Muscle of leg (tissue), 11 donors: ENCODE data around the gene C10orf71. TPM values are rescaled to one million over a fixed set of nuclear protein-coding genes. Genes with fewer than 3 reads are reported as not detected.
A peak's percentile ranks its signal among the peaks of the same experiment; 100 is the strongest.

Experiments used
- DNase-seq: peaks from one replicate; pipeline ENCODE4 v3.0.0; 2013
- H3K27ac ChIP-seq: one replicate; pipeline ENCODE4 v1.5.1; 2013; ENCODE audit warnings: mild to moderate bottlenecking, low read length, control low read depth
- H3K27me3 ChIP-seq: one replicate; pipeline ENCODE4 v1.6.1; 2013; ENCODE audit warnings: low read length; ENCODE audit not compliant: control insufficient read depth, insufficient read depth
- H3K36me3 ChIP-seq: one replicate; pipeline ENCODE4 v1.6.1; 2013; ENCODE audit warnings: low read length; ENCODE audit not compliant: control insufficient read depth, insufficient read depth
- H3K4me1 ChIP-seq: one replicate; pipeline ENCODE4 v1.6.1; 2013; ENCODE audit warnings: low read length; ENCODE audit not compliant: control insufficient read depth, insufficient read depth
- H3K4me3 ChIP-seq: one replicate; pipeline ENCODE4 v1.5.1; 2013; ENCODE audit warnings: low read length, control low read depth
- H3K9me3 ChIP-seq: replicated peaks from 2 replicates; pipeline ENCODE4 v1.6.1; 2013; ENCODE audit warnings: low read depth, low read length; ENCODE audit not compliant: control insufficient read depth
- WGBS: methylation state at CpG from one replicate; pipeline ENCODE4 v1.1.5; 2013; ENCODE audit warnings: missing lambda C conversion rate; ENCODE audit not compliant: insufficient coverage; 5-methylcytosine and 5-hydroxymethylcytosine counted together
- polyA plus RNA-seq, 8 donors: library from polyadenylated mRNA; unstranded; fragments of 120-200 nt; gene quantifications; one replicate each; pipeline versions ENCODE4 v1.2.1 to v1.2.3, GENCODE V29; 2013; ENCODE audit warnings: inconsistent platforms in 1 of 8, low replicate concordance in 1 of 8; ENCODE audit not compliant: insufficient read length in 8 of 8, insufficient read depth in 1 of 8
- total RNA-seq: library from RNA; stranded (reverse); fragments of 120-200 nt; gene quantifications from one replicate; pipeline ENCODE4 v1.2.4, GENCODE V29; 2013

C10orf71 gene
- total and polyA plus RNA-seq, 9 donors = 10.8 to 26.6 (median 20.9) TPM

GRCh38 chr10:49273082-49273465 is 25.9 kb upstream of the C10orf71 start:
- Histone ChIP-seq H3K36me3 (no peaks in the 10 kb centered on the region), H3K27ac (peak overlapping the region; percentile 90), H3K4me3 (no peak overlapping the region), H3K9me3 (no peaks in the 10 kb centered on the region), H3K27me3 (no peaks in the 10 kb centered on the region), H3K4me1 (peaks cover 42% of the 10 kb centered on the region)
- DNase-seq = peak; percentile 32
- 100% methylated on average over 1 of the region's 1 CpG for WGBS

GRCh38 chr10:49273626-49274025 is 25.3 kb upstream of the C10orf71 start:
- H3K27ac ChIP-seq = peak overlapping the region; percentile 90
- WGBS = 86% methylated on average over 8 of the region's 8 CpGs
- H3K4me1 ChIP-seq = peaks cover 47% of the 10 kb centered on the region

GRCh38 chr10:49274886-49275285 is 24.1 kb upstream of the C10orf71 start:
- Histone ChIP-seq H3K4me3 (no peak overlapping the region), H3K27ac (no peak overlapping the region), H3K36me3 (no peaks in the 10 kb centered on the region), H3K4me1 (peaks cover 60% of the 10 kb centered on the region), H3K27me3 (no peaks in the 10 kb centered on the region), H3K9me3 (no peaks in the 10 kb centered on the region)
- 67% methylated on average over 1 of the region's 6 CpGs for WGBS
- no peak for DNase-seq

More at GRCh38 chr10:49273626-49274025, 25.3 kb upstream of the C10orf71 start:
- Histone ChIP-seq H3K9me3 (no peaks in the 10 kb centered on the region), H3K4me3 (no peak overlapping the region), H3K36me3 (no peaks in the 10 kb centered on the region), H3K27me3 (no peaks in the 10 kb centered on the region)
- no peak for DNase-seq

- Histone ChIP-seq H3K27me3 (no peaks in the 10 kb centered on the region), H3K36me3 (no peaks in the 10 kb centered on the region), H3K4me3 (no peak overlapping the region), H3K4me1 (peaks cover 53% of the 10 kb centered on the region), H3K9me3 (no peaks in the 10 kb centered on the region), H3K27ac (no peak overlapping the region)
- no peak for DNase-seq
- 100% methylated on average over 1 of the region's 4 CpGs for WGBS
These were observed 23.1 kb upstream of the C10orf71 start for GRCh38 chr10:49275896-49276295.

GRCh38 chr10:49276596-49276995 is 22.4 kb upstream of the C10orf71 start:
- no peak for DNase-seq
- Histone ChIP-seq H3K4me3 (no peak overlapping the region), H3K27ac (no peak overlapping the region), H3K4me1 (peaks cover 46% of the 10 kb centered on the region), H3K9me3 (no peaks in the 10 kb centered on the region), H3K36me3 (no peaks in the 10 kb centered on the region), H3K27me3 (no peaks in the 10 kb centered on the region)
- WGBS = 100% methylated on average over 1 of the region's 4 CpGs

GRCh38 chr10:49277973-49278372 is 21.0 kb upstream of the C10orf71 start:
- Histone ChIP-seq H3K9me3 (no peaks in the 10 kb centered on the region), H3K4me3 (no peak overlapping the region), H3K27ac (peak overlapping the region; percentile 11), H3K4me1 (peaks cover 40% of the 10 kb centered on the region), H3K27me3 (no peaks in the 10 kb centered on the region), H3K36me3 (no peaks in the 10 kb centered on the region)
- DNase-seq = no peak
- WGBS = 61% methylated on average over 3 of the region's 5 CpGs

- H3K9me3 ChIP-seq = no peaks in the 10 kb centered on the region
- H3K4me3 ChIP-seq = no peak overlapping the region
- peak; percentile 41 for DNase-seq
- H3K27ac ChIP-seq = peak overlapping the region; percentile 11
- 69% methylated on average over 3 of the region's 7 CpGs for WGBS
- no peaks in the 10 kb centered on the region for H3K27me3 ChIP-seq
- peaks cover 40% of the 10 kb centered on the region for H3K4me1 ChIP-seq
- no peaks in the 10 kb centered on the region for H3K36me3 ChIP-seq
These were observed 20.4 kb upstream of the C10orf71 start for GRCh38 chr10:49278497-49278981.

GRCh38 chr10:49279015-49279880 is 19.7 kb upstream of the C10orf71 start:
- Histone ChIP-seq H3K27ac (no peak overlapping the region), H3K27me3 (no peaks in the 10 kb centered on the region), H3K9me3 (no peaks in the 10 kb centered on the region), H3K4me3 (no peak overlapping the region), H3K4me1 (peaks cover 43% of the 10 kb centered on the region), H3K36me3 (no peaks in the 10 kb centered on the region)
- WGBS = 60% methylated on average over 4 of the region's 7 CpGs
- DNase-seq = no peak

GRCh38 chr10:49280001-49280408 is 19.0 kb upstream of the C10orf71 start:
- no peaks in the 10 kb centered on the region for H3K36me3 ChIP-seq
- no peak overlapping the region for H3K27ac ChIP-seq
- H3K4me1 ChIP-seq = peaks cover 43% of the 10 kb centered on the region
- H3K27me3 ChIP-seq = no peaks in the 10 kb centered on the region
- no peaks in the 10 kb centered on the region for H3K9me3 ChIP-seq
- H3K4me3 ChIP-seq = no peak overlapping the region
- 70% methylated on average over 2 of the region's 3 CpGs for WGBS
- DNase-seq = no peak

GRCh38 chr10:49281461-49281860 is 17.5 kb upstream of the C10orf71 start:
- Histone ChIP-seq H3K4me1 (peaks cover 43% of the 10 kb centered on the region), H3K9me3 (no peaks in the 10 kb centered on the region), H3K4me3 (no peak overlapping the region), H3K36me3 (no peaks in the 10 kb centered on the region), H3K27ac (no peak overlapping the region), H3K27me3 (no peaks in the 10 kb centered on the region)
- DNase-seq = no peak
- WGBS = 65% methylated on average over 13 of the region's 13 CpGs
